ENCODE results near the gene CKMT2. TPM values are rescaled to one million over a fixed set of nuclear protein-coding genes. Genes with fewer than 3 reads are reported as not detected.

The CKMT2 gene
- total RNA-seq, 2 donors from 2014 or later, result 0.40 to 2.0 TPM

GRCh38 chr5:81242906-81243436, 9.8 kb downstream of the CKMT2 start:
- Histone ChIP-seq H3K27ac (no peak overlapping the region), H3K9ac (ENCODE audit: low read depth in 2 of 2, low read length in 2 of 2) (no peak overlapping the region), H3K4me1 (no peaks in the 10 kb centered on the region), H3K36me3 (no peaks in the 10 kb centered on the region), H3K27me3 (no peaks in the 10 kb centered on the region), H3K4me3 (no peak overlapping the region), H3K9me3 (no peaks in the 10 kb centered on the region)
- intact Hi-C loops (cut with DNase I), result no loop called here
- DNase-seq, result no peak
- TF ChIP-seq CTCF (IDR thresholded peaks at IDR 0.05), result no peak

- no peaks in the 10 kb centered on the region for H3K4me1 ChIP-seq
Measured at GRCh38 chr5:81244451-81244850, 11.3 kb downstream of the CKMT2 start.

GRCh38 chr5:81245871-81246235, 12.7 kb downstream of the CKMT2 start:
- DNase-seq, result no peak
- Histone ChIP-seq H3K36me3 (no peaks in the 10 kb centered on the region), H3K9ac (ENCODE audit: low read depth in 2 of 2, low read length in 2 of 2) (no peak overlapping the region), H3K27me3 (no peaks in the 10 kb centered on the region), H3K4me3 (no peak overlapping the region), H3K27ac (no peak overlapping the region), H3K9me3 (no peaks in the 10 kb centered on the region), H3K4me1 (no peaks in the 10 kb centered on the region)
- intact Hi-C loops (cut with DNase I), result no loop called here
- no peak for TF ChIP-seq CTCF (IDR thresholded peaks at IDR 0.05)

More at GRCh38 chr5:81244451-81244850, 11.3 kb downstream of the CKMT2 start:
- Histone ChIP-seq H3K27ac (no peak overlapping the region), H3K36me3 (no peaks in the 10 kb centered on the region), H3K4me3 (no peak overlapping the region), H3K9me3 (no peaks in the 10 kb centered on the region), H3K27me3 (no peaks in the 10 kb centered on the region), H3K9ac (ENCODE audit: low read depth in 2 of 2, low read length in 2 of 2) (no peak overlapping the region)
- intact Hi-C loops (cut with DNase I), result no loop called here
- DNase-seq, result no peak
- no peak for TF ChIP-seq CTCF (IDR thresholded peaks at IDR 0.05)

GRCh38 chr5:81246697-81247096, 13.6 kb downstream of the CKMT2 start:
- no peak for TF ChIP-seq CTCF (IDR thresholded peaks at IDR 0.05)
- intact Hi-C loops (cut with DNase I), result no loop called here
- Histone ChIP-seq H3K4me3 (no peak overlapping the region), H3K27me3 (no peaks in the 10 kb centered on the region), H3K9me3 (no peaks in the 10 kb centered on the region), H3K27ac (no peak overlapping the region), H3K4me1 (no peaks in the 10 kb centered on the region), H3K9ac (ENCODE audit: low read depth in 2 of 2, low read length in 2 of 2) (no peak overlapping the region), H3K36me3 (no peaks in the 10 kb centered on the region)
- no peak for DNase-seq

GRCh38 chr5:81247441-81247972, 14.4 kb downstream of the CKMT2 start:
- H3K9me3 ChIP-seq, result no peaks in the 10 kb centered on the region
- DNase-seq, result no peak
- no peaks in the 10 kb centered on the region for H3K36me3 ChIP-seq
- no peak for TF ChIP-seq CTCF (IDR thresholded peaks at IDR 0.05)
- no peak overlapping the region for H3K4me3 ChIP-seq
- intact Hi-C loops (cut with DNase I), result no loop called here
- no peaks in the 10 kb centered on the region for H3K4me1 ChIP-seq
- no peaks in the 10 kb centered on the region for H3K27me3 ChIP-seq
- no peak overlapping the region for H3K27ac ChIP-seq
- H3K9ac ChIP-seq (ENCODE audit: low read depth in 2 of 2, low read length in 2 of 2), result no peak overlapping the region

Measured in colonic mucosa (tissue), 4 donors.